Activated CD4-positive, alpha-beta T cell treated with anti-CD3 and anti-CD28 coated beads, Interleukin-2, Interleukin-6, amounts not matched to agents 100 ng/mL and 50 ng/mL, durations not matched to agents 16 hours and 8 hours (primary cell): ENCODE data around the gene COL28A1.
"Not testable (repeated sequence)": the region's sequence is repeated elsewhere in the genome, so short reads cannot be mapped to it uniquely, and the experiment has no call there.

Source experiments
- DNase-seq: peaks from one replicate; pipeline ENCODE4 v3.0.0-alpha.2; 2020

COL28A1 gene

GRCh38 chr7:7535691-7536090 is at the start of gene COL28A1:
Gene COL28A1 (minus strand): TSS chr7:7535873. CDS start chr7:7532875, 2,998 bp downstream.
- DNase-seq = no peak

GRCh38 chr7:7584653-7585052 is 49.0 kb upstream of the COL28A1 start:
- DNase-seq = no peak

- DNase-seq = no peak
Observed at GRCh38 chr7:7583731-7584130, 48.1 kb upstream of the COL28A1 start.

GRCh38 chr7:7582596-7582995 is 46.9 kb upstream of the COL28A1 start:
- DNase-seq = no peak

- no peak for DNase-seq
Observed at GRCh38 chr7:7581531-7582179, 46.0 kb upstream of the COL28A1 start.

- DNase-seq = no peak
Observed at GRCh38 chr7:7579638-7580037, 44.0 kb upstream of the COL28A1 start.

GRCh38 chr7:7577888-7578287 is 42.2 kb upstream of the COL28A1 start:
- DNase-seq = no peak

- no peak for DNase-seq
Observed at GRCh38 chr7:7576344-7576743, 40.7 kb upstream of the COL28A1 start.

GRCh38 chr7:7573701-7574100 is 38.0 kb upstream of the COL28A1 start:
- no peak for DNase-seq

GRCh38 chr7:7570584-7570983 is 34.9 kb upstream of the COL28A1 start:
- no peak for DNase-seq

- no peak for DNase-seq
Observed at GRCh38 chr7:7569615-7570014, 33.9 kb upstream of the COL28A1 start.

GRCh38 chr7:7569081-7569527 is 33.4 kb upstream of the COL28A1 start:
- peak; percentile 23 for DNase-seq

GRCh38 chr7:7568553-7568952 is 32.9 kb upstream of the COL28A1 start:
- DNase-seq = no peak

- no peak for DNase-seq
Observed at GRCh38 chr7:7567898-7568531, 32.3 kb upstream of the COL28A1 start.

GRCh38 chr7:7566651-7567611 is 31.3 kb upstream of the COL28A1 start, which contains the start of gene MIOS:
Gene MIOS (plus strand): TSS chr7:7566884. CDS start chr7:7572476, 5,592 bp downstream.
- peak; percentile 91 for DNase-seq

GRCh38 chr7:7565746-7566650 is 30.3 kb upstream of the COL28A1 start:
- DNase-seq = no peak

- peak; percentile 30 for DNase-seq
Observed at GRCh38 chr7:7565018-7565680, 29.5 kb upstream of the COL28A1 start.

- no peak for DNase-seq
Observed at GRCh38 chr7:7564323-7564780, 28.7 kb upstream of the COL28A1 start.

GRCh38 chr7:7563813-7564212 is 28.1 kb upstream of the COL28A1 start:
- DNase-seq = no peak

- DNase-seq = no peak
Observed at GRCh38 chr7:7563269-7563668, 27.6 kb upstream of the COL28A1 start.

- DNase-seq = no peak
Observed at GRCh38 chr7:7562736-7563135, 27.1 kb upstream of the COL28A1 start.

- DNase-seq = not testable (repeated sequence)
Observed at GRCh38 chr7:7561591-7561990, 25.9 kb upstream of the COL28A1 start.
